ENCODE results near the gene NUP160.
"Not testable (repeated sequence)": the region's sequence is repeated elsewhere in the genome, so short reads cannot be mapped to it uniquely, and the experiment has no call there.

Gene NUP160, protein sequence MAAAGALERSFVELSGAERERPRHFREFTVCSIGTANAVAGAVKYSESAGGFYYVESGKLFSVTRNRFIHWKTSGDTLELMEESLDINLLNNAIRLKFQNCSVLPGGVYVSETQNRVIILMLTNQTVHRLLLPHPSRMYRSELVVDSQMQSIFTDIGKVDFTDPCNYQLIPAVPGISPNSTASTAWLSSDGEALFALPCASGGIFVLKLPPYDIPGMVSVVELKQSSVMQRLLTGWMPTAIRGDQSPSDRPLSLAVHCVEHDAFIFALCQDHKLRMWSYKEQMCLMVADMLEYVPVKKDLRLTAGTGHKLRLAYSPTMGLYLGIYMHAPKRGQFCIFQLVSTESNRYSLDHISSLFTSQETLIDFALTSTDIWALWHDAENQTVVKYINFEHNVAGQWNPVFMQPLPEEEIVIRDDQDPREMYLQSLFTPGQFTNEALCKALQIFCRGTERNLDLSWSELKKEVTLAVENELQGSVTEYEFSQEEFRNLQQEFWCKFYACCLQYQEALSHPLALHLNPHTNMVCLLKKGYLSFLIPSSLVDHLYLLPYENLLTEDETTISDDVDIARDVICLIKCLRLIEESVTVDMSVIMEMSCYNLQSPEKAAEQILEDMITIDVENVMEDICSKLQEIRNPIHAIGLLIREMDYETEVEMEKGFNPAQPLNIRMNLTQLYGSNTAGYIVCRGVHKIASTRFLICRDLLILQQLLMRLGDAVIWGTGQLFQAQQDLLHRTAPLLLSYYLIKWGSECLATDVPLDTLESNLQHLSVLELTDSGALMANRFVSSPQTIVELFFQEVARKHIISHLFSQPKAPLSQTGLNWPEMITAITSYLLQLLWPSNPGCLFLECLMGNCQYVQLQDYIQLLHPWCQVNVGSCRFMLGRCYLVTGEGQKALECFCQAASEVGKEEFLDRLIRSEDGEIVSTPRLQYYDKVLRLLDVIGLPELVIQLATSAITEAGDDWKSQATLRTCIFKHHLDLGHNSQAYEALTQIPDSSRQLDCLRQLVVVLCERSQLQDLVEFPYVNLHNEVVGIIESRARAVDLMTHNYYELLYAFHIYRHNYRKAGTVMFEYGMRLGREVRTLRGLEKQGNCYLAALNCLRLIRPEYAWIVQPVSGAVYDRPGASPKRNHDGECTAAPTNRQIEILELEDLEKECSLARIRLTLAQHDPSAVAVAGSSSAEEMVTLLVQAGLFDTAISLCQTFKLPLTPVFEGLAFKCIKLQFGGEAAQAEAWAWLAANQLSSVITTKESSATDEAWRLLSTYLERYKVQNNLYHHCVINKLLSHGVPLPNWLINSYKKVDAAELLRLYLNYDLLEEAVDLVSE (N-terminal part only)

DNA sequence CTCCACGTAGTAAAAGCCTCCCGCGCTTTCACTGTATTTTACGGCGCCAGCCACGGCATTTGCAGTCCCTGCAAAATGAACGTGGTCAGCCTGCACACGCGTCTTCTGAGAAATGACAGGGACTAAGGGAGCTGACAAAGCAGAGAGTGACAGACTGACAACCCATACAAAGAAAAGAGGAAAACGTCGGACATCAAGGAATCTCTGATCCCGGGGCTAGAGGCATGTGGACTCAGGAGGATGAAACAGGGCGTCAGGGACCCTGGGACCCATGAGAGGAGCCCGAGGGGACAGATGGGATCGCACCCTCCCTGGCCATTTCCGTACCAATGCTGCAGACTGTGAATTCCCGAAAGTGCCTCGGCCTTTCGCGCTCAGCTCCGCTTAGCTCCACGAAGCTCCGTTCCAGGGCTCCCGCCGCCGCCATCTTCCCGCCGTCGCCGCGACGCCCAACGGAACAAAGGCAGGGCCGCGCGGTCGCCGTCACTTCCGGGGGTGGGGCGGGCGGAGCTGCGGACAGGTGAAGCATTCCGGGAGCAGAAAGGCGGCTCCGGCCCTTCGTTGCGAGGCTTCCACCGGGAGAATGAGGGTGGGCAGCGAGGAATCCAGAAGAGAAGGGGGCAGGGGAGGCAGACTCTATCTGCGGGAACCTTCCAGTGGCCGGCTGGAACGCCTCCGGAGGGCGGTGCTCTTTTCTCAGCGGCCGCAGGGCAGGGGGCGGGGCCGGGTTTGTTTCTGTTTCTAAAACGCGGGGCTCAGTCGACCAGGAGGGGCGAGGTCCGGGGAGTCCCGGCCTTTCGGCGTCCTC, at the start of gene NUP160:
Gene NUP160 (minus strand): TSS at position 459 of the 808 bp plus-strand sequence. CDS start 32 bp downstream, at position 427.
- in situ Hi-C loops (cut with MboI; ENCODE audit: low sequenced_read_pairs) = loop anchor here (25.0 kb wide), 3 partner anchors 111 to 436 kb away; partner anchors contain the start of gene SLC39A13

DNA sequence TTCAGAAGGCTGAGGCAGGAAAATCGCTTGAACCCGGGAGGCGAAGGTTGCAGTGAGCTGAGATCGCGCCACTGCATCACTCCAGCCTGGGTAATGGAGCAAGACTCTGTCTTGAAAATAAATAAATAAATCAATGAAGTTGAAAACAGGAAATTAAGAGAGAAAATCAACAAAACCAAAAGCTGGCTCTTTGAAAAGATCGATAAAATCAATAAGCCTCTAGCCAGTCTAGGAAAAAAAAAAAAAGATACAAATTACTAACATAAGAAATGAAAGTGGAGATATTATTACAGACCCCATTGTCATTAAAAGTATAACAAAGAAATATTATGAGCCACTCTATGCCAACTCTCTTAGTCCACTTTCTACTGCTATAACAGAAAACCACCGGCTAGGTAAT, 48.0 kb upstream of the NUP160 start:
- in situ Hi-C loops (cut with MboI; ENCODE audit: low sequenced_read_pairs) = no loop called here

DNA sequence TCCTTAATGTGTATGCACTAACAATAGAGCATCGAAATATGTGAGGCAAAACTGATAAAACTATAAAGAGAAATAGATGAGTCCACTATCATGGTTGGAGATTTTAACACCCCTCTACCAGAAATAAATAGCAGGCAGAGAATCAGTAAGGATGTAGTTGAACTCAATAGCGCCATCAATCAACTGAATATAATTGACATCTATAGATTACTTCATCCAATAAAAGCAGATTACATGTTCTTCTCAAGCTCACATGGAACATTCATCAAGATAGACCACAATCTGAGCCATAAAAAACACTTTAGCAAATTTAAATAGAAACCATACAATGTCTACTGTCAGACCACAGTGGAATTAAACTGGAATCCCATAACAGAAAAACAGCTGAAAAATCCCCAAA, 46.9 kb upstream of the NUP160 start:
- in situ Hi-C loops (cut with MboI; ENCODE audit: low sequenced_read_pairs) = no loop called here

DNA sequence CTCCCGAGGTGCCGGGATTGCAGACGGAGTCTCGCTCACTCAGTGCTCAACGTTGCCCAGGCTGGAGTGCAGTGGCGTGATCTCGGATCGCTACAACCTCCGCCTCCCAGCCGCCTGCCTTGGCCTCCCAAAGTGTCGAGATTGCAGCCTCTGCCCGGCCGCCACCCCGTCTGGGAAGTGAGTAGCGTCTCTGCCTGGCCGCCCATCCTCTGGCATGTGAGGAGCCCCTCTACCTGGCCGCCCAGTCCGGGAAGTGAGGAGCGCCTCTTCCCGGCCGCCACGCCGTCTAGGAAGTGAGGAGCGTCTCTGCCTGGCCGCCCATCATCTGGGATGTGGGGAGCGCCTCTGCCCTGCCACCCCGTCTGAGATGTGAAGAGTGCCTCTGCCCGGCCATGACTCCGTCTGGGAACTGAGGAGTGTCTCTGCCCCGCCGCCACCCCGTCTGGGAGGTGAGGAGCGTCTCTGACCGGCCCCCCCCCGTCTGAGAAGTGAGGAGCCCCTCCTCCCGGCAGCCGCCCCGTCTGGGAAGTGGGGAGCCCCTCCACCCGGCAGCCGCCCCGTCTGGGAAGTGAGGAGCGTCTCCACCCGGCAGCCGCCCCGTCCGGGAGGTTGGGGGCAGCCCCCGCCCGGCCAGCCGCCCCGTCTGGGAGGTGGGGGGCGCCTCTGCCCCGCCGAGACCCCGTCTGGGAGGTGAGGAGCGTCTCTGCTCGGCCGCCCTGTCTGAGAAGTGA, 44.6 kb upstream of the NUP160 start:
- in situ Hi-C loops (cut with MboI; ENCODE audit: low sequenced_read_pairs) = not testable (repeated sequence)

DNA sequence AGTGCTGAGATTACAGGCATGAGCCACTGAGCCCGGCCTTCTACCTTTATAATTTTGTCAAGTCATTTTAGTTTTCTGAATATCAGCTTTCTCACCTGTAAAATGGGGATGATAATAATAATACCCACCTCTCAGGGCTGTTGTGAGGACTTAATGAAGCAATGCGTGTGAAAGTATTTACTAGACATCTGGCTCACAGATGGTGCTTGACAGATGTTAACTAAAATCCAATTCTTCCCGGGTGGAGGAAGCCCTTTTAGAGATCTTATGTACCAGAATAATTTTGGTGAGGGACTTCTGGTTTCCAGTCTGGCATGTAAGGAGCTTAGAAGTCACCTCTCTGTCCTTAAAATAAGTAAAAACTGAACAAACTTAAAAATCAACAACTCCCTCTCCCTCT, 43.7 kb upstream of the NUP160 start:
- in situ Hi-C loops (cut with MboI; ENCODE audit: low sequenced_read_pairs) = no loop called here

DNA sequence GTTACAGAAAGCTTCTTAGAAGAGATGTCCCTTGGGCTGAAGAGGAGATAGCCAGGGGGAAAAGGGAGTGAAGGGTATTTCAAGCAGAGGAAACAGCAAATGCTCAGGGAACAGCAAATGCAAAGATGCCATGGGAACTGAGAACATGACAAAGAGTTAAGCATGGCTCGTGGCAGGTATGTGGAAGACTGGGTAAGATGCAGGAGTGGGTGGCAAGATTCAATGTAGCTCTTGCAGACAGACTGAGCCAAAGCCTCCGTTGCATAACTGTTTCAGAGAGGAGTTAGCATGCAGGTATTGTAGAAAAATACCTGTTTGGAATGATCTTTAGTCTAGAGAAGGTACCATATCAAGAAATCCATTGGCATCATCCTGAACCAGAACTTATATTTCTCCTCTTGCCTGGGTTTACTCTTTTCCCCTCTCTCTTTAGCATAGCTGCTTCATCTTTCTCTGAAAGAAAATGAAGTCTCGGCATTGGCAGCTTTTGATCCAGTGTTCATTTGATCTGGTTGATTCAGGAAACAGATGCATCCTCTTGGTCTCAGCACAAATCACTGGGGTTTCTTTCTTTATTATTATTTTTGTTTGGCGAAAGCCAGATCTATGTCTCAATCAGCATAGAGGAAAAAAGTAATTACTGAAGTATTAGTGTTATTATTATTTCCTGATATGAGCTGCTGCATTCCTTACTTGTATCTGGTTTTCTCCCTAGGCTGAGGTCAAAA, 41.7 kb upstream of the NUP160 start:
- in situ Hi-C loops (cut with MboI; ENCODE audit: low sequenced_read_pairs) = no loop called here

DNA sequence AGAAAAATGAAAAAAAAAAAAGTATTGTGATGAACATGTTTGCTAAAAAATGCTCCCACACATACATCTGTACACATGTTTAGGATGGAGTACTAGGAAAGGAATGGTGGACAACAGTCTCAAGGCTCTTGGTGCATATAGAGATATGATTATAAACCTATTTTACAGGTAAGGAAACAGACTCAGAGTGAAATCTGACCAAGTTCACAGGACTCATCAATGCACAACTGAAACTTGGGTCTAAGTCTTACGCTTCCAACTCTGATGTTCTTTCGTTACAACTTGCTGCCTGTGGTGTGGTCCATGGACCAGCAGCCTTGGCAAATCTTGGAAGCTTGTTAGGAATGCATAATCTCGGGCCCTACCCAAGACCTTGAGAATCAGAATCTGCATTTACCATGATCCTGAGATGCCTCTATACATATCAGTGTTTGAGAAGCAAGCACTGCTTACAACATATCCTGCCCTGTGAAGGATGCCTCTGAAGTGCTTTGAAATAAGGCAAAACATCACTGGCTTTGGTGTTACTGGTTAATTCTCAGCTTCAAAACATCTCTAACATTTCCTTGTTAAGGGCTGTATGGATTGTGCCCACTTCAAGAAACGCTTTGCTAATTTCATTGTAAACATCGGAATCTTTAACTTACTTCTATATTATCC, 39.9 kb upstream of the NUP160 start:
- in situ Hi-C loops (cut with MboI; ENCODE audit: low sequenced_read_pairs) = no loop called here

DNA sequence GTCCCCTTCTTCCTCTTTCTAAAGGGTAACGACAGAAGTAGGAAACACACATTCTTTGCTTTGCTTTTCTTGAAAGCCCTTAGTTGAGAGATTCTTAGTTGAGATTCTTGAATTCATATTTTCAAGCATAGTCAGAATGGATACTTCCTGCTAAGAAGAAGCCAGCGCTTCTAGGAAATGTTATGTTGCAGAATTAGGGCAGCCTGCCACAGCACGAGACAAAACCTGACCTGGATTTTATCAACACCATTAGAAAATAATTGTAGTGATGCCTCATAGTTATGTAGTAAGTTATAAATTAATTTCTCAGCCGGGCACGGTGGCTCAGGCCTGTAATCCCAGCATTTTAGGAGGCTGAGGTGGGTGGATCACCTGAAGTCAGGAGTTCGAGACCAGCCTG, 37.9 kb upstream of the NUP160 start:
- in situ Hi-C loops (cut with MboI; ENCODE audit: low sequenced_read_pairs) = no loop called here

DNA sequence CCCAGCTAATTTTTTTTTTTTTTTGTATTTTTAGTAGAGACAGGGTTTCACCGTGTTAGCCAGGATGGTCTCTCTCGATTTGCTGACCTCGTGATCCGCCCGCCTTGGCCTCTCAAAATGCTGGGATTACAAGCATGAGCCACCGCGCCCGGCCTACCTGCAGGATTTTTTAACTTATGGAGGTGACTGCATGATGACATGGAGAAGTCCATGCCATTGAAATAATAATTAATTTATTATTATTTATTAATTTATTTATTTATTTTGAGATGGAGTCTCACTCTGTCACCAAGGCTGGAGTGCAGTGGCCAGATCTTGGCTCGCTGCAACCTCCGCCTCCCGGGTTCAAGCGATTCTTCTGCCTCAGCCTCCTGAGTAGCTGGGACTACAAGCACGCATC, 34.3 kb upstream of the NUP160 start:
- in situ Hi-C loops (cut with MboI; ENCODE audit: low sequenced_read_pairs) = not testable (repeated sequence)

DNA sequence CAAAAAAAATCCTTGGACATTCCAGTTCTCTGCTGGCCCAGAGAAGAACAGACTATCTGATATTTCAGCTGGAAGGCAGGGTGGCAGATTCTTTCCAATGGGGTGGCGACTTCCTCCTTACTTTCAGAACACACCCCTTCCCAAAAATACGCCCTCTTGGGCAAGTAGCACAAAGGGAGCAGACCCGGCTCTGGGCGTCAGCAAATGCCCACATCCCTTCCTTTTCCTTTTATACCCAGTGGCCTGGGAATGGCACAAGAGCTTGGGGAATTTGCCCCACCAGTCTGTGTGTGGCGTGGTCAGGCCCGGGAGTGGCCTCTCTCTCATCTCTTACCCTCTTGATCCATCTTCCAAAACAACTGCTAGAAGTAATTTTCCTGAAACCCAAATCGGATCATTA, 33.0 kb upstream of the NUP160 start:
- in situ Hi-C loops (cut with MboI; ENCODE audit: low sequenced_read_pairs) = no loop called here

DNA sequence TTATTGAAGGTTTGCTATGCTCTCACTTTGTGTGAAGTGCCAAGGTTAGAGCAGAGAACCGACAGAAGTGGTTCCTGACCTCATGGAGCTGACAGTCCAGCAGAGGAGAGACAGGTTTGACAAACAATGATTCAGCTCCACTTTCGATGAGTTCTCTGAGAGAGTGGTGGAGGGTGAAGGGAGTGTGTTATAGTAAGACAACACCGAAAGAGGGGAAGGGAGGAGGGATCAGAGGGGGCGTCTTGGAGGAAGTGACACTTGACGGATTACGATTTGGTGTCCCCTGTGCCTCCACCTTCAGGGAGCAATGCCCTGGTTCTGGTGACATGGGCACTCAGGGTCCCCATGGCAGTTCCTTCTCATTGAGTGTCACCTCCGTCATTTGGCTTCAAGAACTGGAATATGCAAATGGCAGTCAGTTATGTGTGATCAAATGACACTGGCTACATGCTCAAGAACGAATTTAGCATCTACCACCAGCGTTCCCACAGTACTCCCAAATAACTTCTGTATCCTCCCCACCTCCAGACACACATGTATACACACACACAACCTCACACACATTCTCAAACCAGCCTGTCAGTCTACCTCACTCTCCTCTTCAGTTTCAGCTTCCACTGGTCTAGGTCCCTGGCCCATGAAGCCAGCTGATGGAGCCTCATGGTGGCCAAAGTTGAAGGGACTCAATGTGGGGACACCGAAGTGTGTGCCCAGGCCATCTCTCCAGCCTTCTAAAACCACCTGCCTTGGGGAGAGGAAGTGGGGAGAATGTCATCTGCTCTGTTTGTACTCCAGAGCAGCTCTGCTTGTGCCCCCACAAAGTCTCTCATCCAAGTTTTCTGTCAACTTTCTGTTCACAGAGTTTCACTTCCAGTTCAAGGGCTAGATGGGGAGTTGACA, 31.4 kb upstream of the NUP160 start:
- in situ Hi-C loops (cut with MboI; ENCODE audit: low sequenced_read_pairs) = no loop called here

DNA sequence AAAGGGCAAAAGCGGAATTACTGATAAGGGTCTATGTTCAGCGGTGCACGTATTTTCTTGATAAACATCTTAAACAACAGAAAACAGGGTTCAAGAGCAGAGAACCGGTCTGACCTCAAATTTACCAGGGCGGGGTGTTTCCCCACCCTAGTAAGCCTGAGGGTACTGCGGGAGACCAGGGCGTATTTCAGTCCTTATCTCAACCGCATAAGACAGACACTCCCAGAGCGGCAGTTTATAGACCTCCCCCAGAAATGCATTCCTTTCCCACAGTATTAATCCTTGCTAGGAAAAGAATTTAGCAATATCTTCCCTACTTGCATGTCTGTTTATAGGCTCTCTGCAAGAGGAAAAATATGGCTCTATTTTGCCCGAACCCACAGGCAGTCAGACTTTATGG, 27.7 kb upstream of the NUP160 start:
- in situ Hi-C loops (cut with MboI; ENCODE audit: low sequenced_read_pairs) = not testable (repeated sequence)

DNA sequence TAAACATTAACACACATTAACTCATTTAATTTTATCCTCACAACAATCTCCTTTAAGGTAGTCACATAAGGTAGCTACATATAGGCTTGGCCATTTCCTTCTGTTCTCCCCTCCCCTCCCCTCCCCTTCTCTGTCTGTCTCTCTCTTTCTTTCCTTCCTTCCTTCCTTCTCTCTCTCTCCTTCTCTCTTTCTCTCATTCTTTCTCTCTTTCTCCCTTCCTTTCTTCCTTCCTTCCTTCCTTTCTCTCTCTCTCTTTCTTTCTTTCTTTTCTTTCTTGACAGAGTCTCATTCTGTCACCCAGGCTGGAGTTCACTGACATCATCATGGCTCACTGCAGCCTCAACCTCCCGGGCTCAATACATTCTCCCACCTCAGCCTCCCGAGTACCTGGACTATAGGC, 22.3 kb upstream of the NUP160 start:
- in situ Hi-C loops (cut with MboI; ENCODE audit: low sequenced_read_pairs) = loop anchor here (25.0 kb wide), 1 partner anchor 92 kb away; no protein-coding TSS in a partner anchor

DNA sequence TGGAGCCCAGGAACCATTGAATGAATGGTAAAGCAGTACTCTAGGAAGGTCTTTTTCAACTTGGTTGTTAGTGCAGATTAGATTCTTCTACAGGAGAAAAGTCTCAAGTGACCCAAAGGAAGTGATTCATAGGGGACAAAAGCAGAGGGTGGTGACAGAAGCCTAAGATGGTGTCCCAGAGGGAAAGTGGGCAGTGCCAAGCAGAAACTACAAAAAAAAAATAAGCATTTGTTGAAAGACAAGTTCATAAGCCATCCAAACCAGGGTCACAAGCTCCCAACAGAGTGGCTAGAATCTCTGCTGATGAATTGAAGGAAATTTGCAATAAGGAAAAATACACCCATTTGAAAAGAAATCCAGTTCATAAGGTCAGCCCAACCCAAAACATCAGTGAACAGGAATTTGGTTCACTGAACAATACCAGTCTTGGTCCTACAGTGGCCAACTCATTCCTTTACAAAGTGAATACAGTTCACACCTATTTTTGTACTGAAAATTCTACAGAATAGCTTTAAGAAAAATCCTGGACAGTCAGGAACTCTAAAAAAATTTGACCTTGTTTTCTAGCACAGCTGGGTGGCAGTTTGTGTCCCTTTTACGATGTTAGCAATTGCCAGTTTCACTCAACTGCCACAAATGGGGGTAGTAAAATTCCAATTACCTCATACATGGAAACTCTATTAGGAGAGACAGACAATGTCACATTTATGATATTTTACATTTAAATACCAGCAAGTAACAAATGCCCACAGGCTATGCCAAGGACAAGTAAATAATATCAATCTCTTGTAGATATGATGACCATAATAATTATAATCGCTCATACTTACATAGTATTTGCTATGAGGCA, 21.6 kb upstream of the NUP160 start:
- in situ Hi-C loops (cut with MboI; ENCODE audit: low sequenced_read_pairs) = loop anchor here (25.0 kb wide), 1 partner anchor 93 kb away; no protein-coding TSS in a partner anchor

DNA sequence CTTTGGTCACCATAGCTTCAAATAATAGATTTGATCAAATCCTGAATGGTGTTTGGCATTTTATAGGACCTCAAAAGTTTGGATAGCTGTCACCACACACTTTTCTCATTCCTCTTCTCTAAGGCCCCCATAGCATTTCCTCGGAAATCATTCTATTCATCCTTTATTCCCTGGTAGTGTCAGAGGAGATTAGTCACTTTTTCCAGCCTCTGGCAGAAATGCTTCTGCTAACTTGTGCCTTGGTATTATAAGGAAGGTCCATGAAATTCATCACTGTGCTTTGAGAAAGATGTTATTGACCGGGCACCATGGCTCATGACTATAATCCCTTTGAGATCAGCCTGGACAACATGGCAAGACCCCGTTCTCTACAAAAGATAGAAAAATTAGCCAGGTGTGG, 19.7 kb upstream of the NUP160 start:
- in situ Hi-C loops (cut with MboI; ENCODE audit: low sequenced_read_pairs) = loop anchor here (25.0 kb wide), 1 partner anchor 94 kb away; no protein-coding TSS in a partner anchor

DNA sequence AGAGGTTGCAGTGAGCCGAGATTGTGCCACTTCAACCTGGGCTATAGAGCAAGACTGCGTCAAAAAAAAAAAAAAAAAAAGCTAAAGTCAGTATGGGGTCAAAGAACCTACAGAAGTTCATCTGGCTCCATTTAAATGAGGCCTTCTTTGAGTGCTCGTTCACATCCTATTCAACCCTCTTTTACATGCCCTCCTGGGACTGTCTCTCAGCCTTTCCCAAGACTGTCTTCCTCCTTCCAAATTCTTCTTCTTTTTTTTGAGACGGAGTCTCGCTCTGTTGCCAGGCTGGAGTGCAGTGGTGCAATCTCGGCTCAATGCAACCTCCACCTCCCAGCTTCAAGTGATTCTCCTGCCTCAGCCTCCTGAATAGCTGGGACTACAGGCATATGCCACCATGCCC, 18.7 kb upstream of the NUP160 start:
- in situ Hi-C loops (cut with MboI; ENCODE audit: low sequenced_read_pairs) = loop anchor here (25.0 kb wide), 1 partner anchor 95 kb away; no protein-coding TSS in a partner anchor
